GM23338 (cell line): ENCODE data around the gene COMMD3.

ENCODE experiments used
- EZH2 ChIP-seq: fragments of 200-600 bp; sonication (generic); IDR thresholded peaks from one replicate; pipeline ENCODE4 v1.8.0; 2017; ENCODE audit warnings: antibody characterized with exemption, mild to moderate bottlenecking, low read depth; ENCODE audit not compliant: unreplicated experiment
- EZH2phosphoT487 ChIP-seq: fragments of 200-600 bp; sonication (generic); IDR thresholded peaks from one replicate; pipeline ENCODE4 v1.8.1; 2018; ENCODE audit warnings: antibody characterized with exemption; ENCODE audit not compliant: unreplicated experiment
- POLR2AphosphoS5 ChIP-seq: IDR thresholded peaks from 2 replicates; pipeline ENCODE4 v1.6.1; 2016; ENCODE audit warnings: antibody characterized with exemption, low read depth
- ZNF331 ChIP-seq: fragments of 250-450 bp; sonication (Bioruptor Pico); IDR thresholded peaks from 2 replicates; pipeline ENCODE4 v1.5.0; 2020; ENCODE audit warnings: low read depth, mild to moderate bottlenecking, moderate library complexity
- TF ChIP-seq, protein P1 (sequence below): IDR thresholded peaks from one replicate; pipeline ENCODE4 v1.6.1; 2018; ENCODE audit warnings: antibody characterized with exemption; ENCODE audit not compliant: unreplicated experiment
- TF ChIP-seq, protein P2 (sequence below), 2 experiments: fragments of 200-600 bp in 1 of 2; sonication (generic) in 1 of 2; conservative IDR thresholded peaks; 2 replicates each; pipeline versions ENCODE4 v1.5.1 to v1.6.1; 2016 to 2017; ENCODE audit warnings: antibody characterized with exemption in 2 of 2, low read depth in 2 of 2, mild to moderate bottlenecking in 2 of 2, moderate library complexity in 1 of 2

- TF ChIP-seq, protein P1, sequence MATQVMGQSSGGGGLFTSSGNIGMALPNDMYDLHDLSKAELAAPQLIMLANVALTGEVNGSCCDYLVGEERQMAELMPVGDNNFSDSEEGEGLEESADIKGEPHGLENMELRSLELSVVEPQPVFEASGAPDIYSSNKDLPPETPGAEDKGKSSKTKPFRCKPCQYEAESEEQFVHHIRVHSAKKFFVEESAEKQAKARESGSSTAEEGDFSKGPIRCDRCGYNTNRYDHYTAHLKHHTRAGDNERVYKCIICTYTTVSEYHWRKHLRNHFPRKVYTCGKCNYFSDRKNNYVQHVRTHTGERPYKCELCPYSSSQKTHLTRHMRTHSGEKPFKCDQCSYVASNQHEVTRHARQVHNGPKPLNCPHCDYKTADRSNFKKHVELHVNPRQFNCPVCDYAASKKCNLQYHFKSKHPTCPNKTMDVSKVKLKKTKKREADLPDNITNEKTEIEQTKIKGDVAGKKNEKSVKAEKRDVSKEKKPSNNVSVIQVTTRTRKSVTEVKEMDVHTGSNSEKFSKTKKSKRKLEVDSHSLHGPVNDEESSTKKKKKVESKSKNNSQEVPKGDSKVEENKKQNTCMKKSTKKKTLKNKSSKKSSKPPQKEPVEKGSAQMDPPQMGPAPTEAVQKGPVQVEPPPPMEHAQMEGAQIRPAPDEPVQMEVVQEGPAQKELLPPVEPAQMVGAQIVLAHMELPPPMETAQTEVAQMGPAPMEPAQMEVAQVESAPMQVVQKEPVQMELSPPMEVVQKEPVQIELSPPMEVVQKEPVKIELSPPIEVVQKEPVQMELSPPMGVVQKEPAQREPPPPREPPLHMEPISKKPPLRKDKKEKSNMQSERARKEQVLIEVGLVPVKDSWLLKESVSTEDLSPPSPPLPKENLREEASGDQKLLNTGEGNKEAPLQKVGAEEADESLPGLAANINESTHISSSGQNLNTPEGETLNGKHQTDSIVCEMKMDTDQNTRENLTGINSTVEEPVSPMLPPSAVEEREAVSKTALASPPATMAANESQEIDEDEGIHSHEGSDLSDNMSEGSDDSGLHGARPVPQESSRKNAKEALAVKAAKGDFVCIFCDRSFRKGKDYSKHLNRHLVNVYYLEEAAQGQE = no peak
- TF ChIP-seq, protein P2, sequence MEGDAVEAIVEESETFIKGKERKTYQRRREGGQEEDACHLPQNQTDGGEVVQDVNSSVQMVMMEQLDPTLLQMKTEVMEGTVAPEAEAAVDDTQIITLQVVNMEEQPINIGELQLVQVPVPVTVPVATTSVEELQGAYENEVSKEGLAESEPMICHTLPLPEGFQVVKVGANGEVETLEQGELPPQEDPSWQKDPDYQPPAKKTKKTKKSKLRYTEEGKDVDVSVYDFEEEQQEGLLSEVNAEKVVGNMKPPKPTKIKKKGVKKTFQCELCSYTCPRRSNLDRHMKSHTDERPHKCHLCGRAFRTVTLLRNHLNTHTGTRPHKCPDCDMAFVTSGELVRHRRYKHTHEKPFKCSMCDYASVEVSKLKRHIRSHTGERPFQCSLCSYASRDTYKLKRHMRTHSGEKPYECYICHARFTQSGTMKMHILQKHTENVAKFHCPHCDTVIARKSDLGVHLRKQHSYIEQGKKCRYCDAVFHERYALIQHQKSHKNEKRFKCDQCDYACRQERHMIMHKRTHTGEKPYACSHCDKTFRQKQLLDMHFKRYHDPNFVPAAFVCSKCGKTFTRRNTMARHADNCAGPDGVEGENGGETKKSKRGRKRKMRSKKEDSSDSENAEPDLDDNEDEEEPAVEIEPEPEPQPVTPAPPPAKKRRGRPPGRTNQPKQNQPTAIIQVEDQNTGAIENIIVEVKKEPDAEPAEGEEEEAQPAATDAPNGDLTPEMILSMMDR (conservative IDR thresholded peaks at IDR 0.05; ENCODE audit: low read depth in 2 of 2) = no peak
- TF ChIP-seq ZNF331 (no peak), EZH2phosphoT487 (peak; percentile 43), EZH2 (peak; percentile 99), POLR2AphosphoS5 (no peak)
Measured at GRCh38 chr10:22335173-22335933, 19.2 kb downstream of the COMMD3 start.
